Mesendoderm (in vitro differentiated cells): ENCODE data around the gene KIAA1217.

Source experiments
- DNase-seq: peaks from one replicate; pipeline ENCODE4 v3.0.0; 2013
- H2AK5ac ChIP-seq: 2 replicates; pipeline ENCODE4 v1.6.1; 2013; ENCODE audit warnings: low read length, inconsistent platforms
- H2BK120ac ChIP-seq: 2 replicates; pipeline ENCODE4 v1.6.1; 2013; ENCODE audit warnings: low read depth, mild to moderate bottlenecking, low read length, moderate library complexity, mixed read lengths
- H2BK15ac ChIP-seq: replicated peaks from 2 replicates; pipeline ENCODE4 v1.6.1; 2013; ENCODE audit warnings: low read depth, mild to moderate bottlenecking, moderate library complexity
- H2BK5ac ChIP-seq: 2 replicates; pipeline ENCODE4 v1.6.1; 2013; ENCODE audit warnings: low read length, inconsistent platforms
- H3K18ac ChIP-seq: 2 replicates; pipeline ENCODE4 v1.6.1; 2013; ENCODE audit warnings: mild to moderate bottlenecking, low read length, mixed read lengths
- H3K23ac ChIP-seq: one replicate; pipeline ENCODE4 v1.6.1; 2013; ENCODE audit warnings: low read length
- H3K27ac ChIP-seq: 2 replicates; pipeline ENCODE4 v1.5.1; 2013; ENCODE audit warnings: low read depth, mild to moderate bottlenecking, inconsistent platforms, low read length, moderate library complexity
- H3K27me3 ChIP-seq: 2 replicates; pipeline ENCODE4 v1.6.1; 2013; ENCODE audit warnings: low read length, control low read depth, mild to moderate bottlenecking, inconsistent platforms; ENCODE audit not compliant: insufficient read depth, poor library complexity
- H3K36me3 ChIP-seq: 2 replicates; pipeline ENCODE4 v1.6.1; 2013; ENCODE audit warnings: low read length, inconsistent platforms; ENCODE audit not compliant: control insufficient read depth, insufficient read depth
- H3K4ac ChIP-seq: one replicate; pipeline ENCODE4 v1.6.1; 2013; ENCODE audit warnings: low read depth, mild to moderate bottlenecking, low read length, moderate library complexity
- H3K4me1 ChIP-seq: 2 replicates; pipeline ENCODE4 v1.6.1; 2013; ENCODE audit warnings: low read depth, low read length, inconsistent platforms; ENCODE audit not compliant: control insufficient read depth
- H3K4me2 ChIP-seq: 2 replicates; pipeline ENCODE4 v1.6.1; 2013; ENCODE audit warnings: low read length
- H3K4me3 ChIP-seq: 2 replicates; pipeline ENCODE4 v1.5.1; 2013; ENCODE audit warnings: mild to moderate bottlenecking, low read length
- H3K56ac ChIP-seq: one replicate; pipeline ENCODE4 v1.6.1; 2013; ENCODE audit warnings: low read length
- H3K79me1 ChIP-seq: 2 replicates; pipeline ENCODE4 v1.6.1; 2013; ENCODE audit warnings: low read length, inconsistent platforms
- H3K79me2 ChIP-seq: 2 replicates; pipeline ENCODE4 v1.6.1; 2013; ENCODE audit warnings: mild to moderate bottlenecking, low read length; ENCODE audit not compliant: control insufficient read depth, insufficient read depth
- H3K9ac ChIP-seq: 2 replicates; pipeline ENCODE4 v1.6.1; 2013; ENCODE audit warnings: low read length, inconsistent platforms
- H4K5ac ChIP-seq: one replicate; pipeline ENCODE4 v1.6.1; 2013; ENCODE audit warnings: low read length
- H4K8ac ChIP-seq: one replicate; pipeline ENCODE4 v1.6.1; 2013; ENCODE audit warnings: low read depth, mild to moderate bottlenecking, control low read depth, low read length, moderate library complexity
- WGBS: extraction: QIAGEN DNeasy Blood & Tissue Kit; methylation state at CpG from one replicate; pipeline ENCODE4 v1.1.7; 2013; ENCODE audit warnings: low lambda C conversion rate, missing lambda C conversion rate; ENCODE audit not compliant: insufficient coverage; ENCODE audit errors: extremely low coverage; 5-methylcytosine and 5-hydroxymethylcytosine counted together

The KIAA1217 gene

GRCh38 chr10:24184455-24184854 is 24.5 kb upstream of the KIAA1217 start:
- no peak overlapping the region for H3K27ac ChIP-seq

GRCh38 chr10:24193330-24193729 is 15.6 kb upstream of the KIAA1217 start:
- H2AK5ac ChIP-seq: no peak overlapping the region
- WGBS: no CpG with 5 or more reads among the region's 5 CpGs

More at GRCh38 chr10:24184455-24184854, 24.5 kb upstream of the KIAA1217 start:
- Histone ChIP-seq H3K9ac (no peak overlapping the region), H2AK5ac (no peak overlapping the region), H2BK120ac (no peak overlapping the region), H3K79me2 (no peaks in the 10 kb centered on the region), H4K8ac (no peak overlapping the region), H2BK15ac (no peak overlapping the region), H3K18ac (no peak overlapping the region), H2BK5ac (no peak overlapping the region), H3K27me3 (no peaks in the 10 kb centered on the region), H3K23ac (no peak overlapping the region), H3K79me1 (no peaks in the 10 kb centered on the region), H3K36me3 (no peaks in the 10 kb centered on the region), H3K4me1 (no peaks in the 10 kb centered on the region), H3K4me2 (no peak overlapping the region), H4K5ac (no peak overlapping the region), H3K56ac (no peak overlapping the region), H3K4me3 (no peak overlapping the region), H3K4ac (no peak overlapping the region)
- DNase-seq: no peak
- WGBS: no CpG with 5 or more reads among the region's 1 CpG

GRCh38 chr10:24197263-24197662 is 11.7 kb upstream of the KIAA1217 start:
- no peak overlapping the region for H3K56ac ChIP-seq
- no peaks in the 10 kb centered on the region for H3K79me2 ChIP-seq
- no peak overlapping the region for H3K18ac ChIP-seq
- no peaks in the 10 kb centered on the region for H3K27me3 ChIP-seq
- H3K4me1 ChIP-seq: peaks cover 2% of the 10 kb centered on the region
- H3K79me1 ChIP-seq: no peaks in the 10 kb centered on the region
- no CpG with 5 or more reads among the region's 2 CpGs for WGBS
- H2BK120ac ChIP-seq: no peak overlapping the region
- no peak overlapping the region for H3K4ac ChIP-seq
- DNase-seq: no peak
- H3K27ac ChIP-seq: no peak overlapping the region
- H4K5ac ChIP-seq: no peak overlapping the region
- no peak overlapping the region for H3K23ac ChIP-seq
- no peak overlapping the region for H3K4me2 ChIP-seq
- H4K8ac ChIP-seq: no peak overlapping the region
- H2AK5ac ChIP-seq: no peak overlapping the region
- H3K4me3 ChIP-seq: no peak overlapping the region
- no peak overlapping the region for H3K9ac ChIP-seq
- H2BK5ac ChIP-seq: no peak overlapping the region
- no peak overlapping the region for H2BK15ac ChIP-seq
- no peaks in the 10 kb centered on the region for H3K36me3 ChIP-seq

More at GRCh38 chr10:24193330-24193729, 15.6 kb upstream of the KIAA1217 start:
- H3K79me2 ChIP-seq: no peaks in the 10 kb centered on the region
- no peaks in the 10 kb centered on the region for H3K79me1 ChIP-seq
- no peaks in the 10 kb centered on the region for H3K4me1 ChIP-seq
- H2BK5ac ChIP-seq: no peak overlapping the region
- H3K36me3 ChIP-seq: no peaks in the 10 kb centered on the region
- H3K23ac ChIP-seq: no peak overlapping the region
- DNase-seq: no peak
- H2BK15ac ChIP-seq: no peak overlapping the region
- no peak overlapping the region for H3K4me2 ChIP-seq
- H3K56ac ChIP-seq: no peak overlapping the region
- no peak overlapping the region for H3K4me3 ChIP-seq
- H3K27ac ChIP-seq: no peak overlapping the region
- no peak overlapping the region for H2BK120ac ChIP-seq
- H3K18ac ChIP-seq: no peak overlapping the region
- no peak overlapping the region for H4K8ac ChIP-seq
- H3K9ac ChIP-seq: no peak overlapping the region
- H3K27me3 ChIP-seq: no peaks in the 10 kb centered on the region
- no peak overlapping the region for H4K5ac ChIP-seq
- H3K4ac ChIP-seq: no peak overlapping the region

GRCh38 chr10:24201503-24202180 is 7.3 kb upstream of the KIAA1217 start:
- no peak overlapping the region for H3K9ac ChIP-seq
- H4K5ac ChIP-seq: no peak overlapping the region
- H3K27ac ChIP-seq: no peak overlapping the region
- WGBS: no CpG with 5 or more reads among the region's 14 CpGs
- no peak overlapping the region for H3K4ac ChIP-seq
- peaks cover 2% of the 10 kb centered on the region for H3K4me1 ChIP-seq
- H3K23ac ChIP-seq: no peak overlapping the region
- H3K27me3 ChIP-seq: no peaks in the 10 kb centered on the region
- H4K8ac ChIP-seq: no peak overlapping the region
- no peak overlapping the region for H2AK5ac ChIP-seq
- H3K56ac ChIP-seq: no peak overlapping the region
- H3K79me2 ChIP-seq: no peaks in the 10 kb centered on the region
- no peaks in the 10 kb centered on the region for H3K36me3 ChIP-seq
- no peak overlapping the region for H3K4me3 ChIP-seq
- no peak overlapping the region for H3K4me2 ChIP-seq
- no peak overlapping the region for H2BK120ac ChIP-seq
- H2BK15ac ChIP-seq: no peak overlapping the region
- DNase-seq: no peak
- H3K79me1 ChIP-seq: no peaks in the 10 kb centered on the region
- no peak overlapping the region for H2BK5ac ChIP-seq
- peak overlapping the region; percentile 23 for H3K18ac ChIP-seq

GRCh38 chr10:24202181-24202570 is 6.8 kb upstream of the KIAA1217 start:
- Histone ChIP-seq H3K27me3 (no peaks in the 10 kb centered on the region), H3K56ac (no peak overlapping the region), H3K79me1 (no peaks in the 10 kb centered on the region), H3K18ac (no peak overlapping the region), H2AK5ac (no peak overlapping the region), H3K9ac (no peak overlapping the region), H3K79me2 (no peaks in the 10 kb centered on the region), H4K5ac (no peak overlapping the region), H3K36me3 (no peaks in the 10 kb centered on the region), H3K4me1 (peaks cover 2% of the 10 kb centered on the region), H2BK15ac (no peak overlapping the region), H4K8ac (no peak overlapping the region), H3K27ac (no peak overlapping the region), H3K4me2 (no peak overlapping the region), H3K4me3 (no peak overlapping the region), H2BK5ac (no peak overlapping the region), H2BK120ac (no peak overlapping the region), H3K4ac (no peak overlapping the region), H3K23ac (no peak overlapping the region)
- DNase-seq: peak; percentile 71
- no CpG with 5 or more reads among the region's 6 CpGs for WGBS

GRCh38 chr10:24205821-24206220 is 3.1 kb upstream of the KIAA1217 start:
- Histone ChIP-seq H2BK120ac (no peak overlapping the region), H4K8ac (no peak overlapping the region), H4K5ac (no peak overlapping the region), H3K4me2 (no peak overlapping the region), H3K4me1 (peaks cover 4% of the 10 kb centered on the region), H3K18ac (no peak overlapping the region), H3K23ac (no peak overlapping the region), H3K4ac (no peak overlapping the region), H3K27ac (no peak overlapping the region), H3K36me3 (no peaks in the 10 kb centered on the region), H3K56ac (no peak overlapping the region), H3K9ac (no peak overlapping the region), H3K79me1 (no peaks in the 10 kb centered on the region), H2AK5ac (no peak overlapping the region), H3K79me2 (no peaks in the 10 kb centered on the region), H3K4me3 (no peak overlapping the region), H2BK15ac (no peak overlapping the region), H3K27me3 (no peaks in the 10 kb centered on the region), H2BK5ac (no peak overlapping the region)
- DNase-seq: no peak
- WGBS: no CpG with 5 or more reads among the region's 6 CpGs
